Kidney (tissue), 14 donors: ENCODE data around the gene NPEPL1. TPM values are rescaled to one million over a fixed set of nuclear protein-coding genes. Genes with fewer than 3 reads are reported as not detected.

Experiments
- DNase-seq, 5 donors: peaks; one replicate each; pipeline ENCODE4 v3.0.0-alpha.2; 2013 to 2020
- FAIRE-seq: peaks from 2 replicates; lab custom pipeline; 2012; peaks lifted over from hg19 to GRCh38; lab: Jason Lieb, UNC
- H3K27ac ChIP-seq, 2 donors: one replicate each; pipeline ENCODE4 v1.7.0; 2013; ENCODE audit warnings: low read depth in 2 of 2, low read length in 2 of 2, inconsistent platforms in 1 of 2
- H3K27me3 ChIP-seq: one replicate; pipeline ENCODE4 v1.7.1; 2013; ENCODE audit warnings: low read length, inconsistent platforms; ENCODE audit not compliant: control insufficient read depth, insufficient read depth
- H3K36me3 ChIP-seq, 3 donors: one replicate each; pipeline versions ENCODE4 v1.7.0 to v1.7.1; 2013; ENCODE audit warnings: low read length in 3 of 3, control low read depth in 1 of 3, inconsistent platforms in 1 of 3; ENCODE audit not compliant: insufficient read depth in 3 of 3, control insufficient read depth in 2 of 3
- H3K4me1 ChIP-seq, 3 donors: one replicate each; pipeline versions ENCODE4 v1.7.0 to v1.7.1; 2013; ENCODE audit warnings: low read length in 3 of 3, inconsistent platforms in 1 of 3, low read depth in 1 of 3; ENCODE audit not compliant: control insufficient read depth in 2 of 3, insufficient read depth in 2 of 3
- H3K4me3 ChIP-seq, 3 donors: one replicate each; pipeline versions ENCODE4 v1.7.0 to v1.8.1; 2013; ENCODE audit warnings: low read length in 3 of 3, control low read depth in 1 of 3, inconsistent platforms in 1 of 3
- H3K9ac ChIP-seq, 3 donors: one replicate each; pipeline versions ENCODE4 v1.7.0 to v1.7.1; 2013; ENCODE audit warnings: low read length in 3 of 3, control low read depth in 1 of 3, inconsistent platforms in 1 of 3
- H3K9me3 ChIP-seq, 3 donors: one replicate each; pipeline versions ENCODE4 v1.7.0 to v1.7.1; 2013; ENCODE audit warnings: low read length in 3 of 3, control low read depth in 1 of 3, inconsistent platforms in 1 of 3; ENCODE audit not compliant: control insufficient read depth in 2 of 3, insufficient read depth in 1 of 3
- intact Hi-C: fragments of 100-400 bp; cut with DNase I; formaldehyde crosslinking; loops from one replicate; pipeline ENCODE4 v1.11.1; 2022
- polyA plus RNA-seq: library from polyadenylated mRNA; stranded (reverse); fragments of 350-450 nt; fragmentation: Illumina TruSeq; extraction: RNeasy Lipid Tissue Mini Kit (QIAGEN cat#74804); gene quantifications from one replicate; pipeline ENCODE4 v1.2.3, GENCODE V29; 2014; ENCODE audit warnings: low read depth, low replicate concordance; ENCODE audit not compliant: insufficient read depth
- total RNA-seq: library from RNA; stranded (reverse); fragmentation: NEBNext Ultra II Directional; extraction: Animal tissue kit (Norgen Biotek cat#: 25700); gene quantifications from one replicate; pipeline ENCODE4 v1.2.1, GENCODE V29; 2021
- TF ChIP-seq, protein P1 (sequence below): IDR thresholded peaks from 3 replicates; pipeline ENCODE4 v1.5.1; 2012; ENCODE audit warnings: mild to moderate bottlenecking, moderate library complexity, borderline replicate concordance; ENCODE audit not compliant: insufficient read depth; ENCODE audit errors: extremely low read depth
- donor health status: control.
- donor health status: control.
- donor health status: control.
- donor health status: control.
- donor health status: control.
- donor health status: DM: yes; HTN: yes; CAD: no.
- donor health status: Normal renal cell carcinoma (clear cell type).

NPEPL1 gene
- total and polyA plus RNA-seq, 2 donors from 2014 or later = 39.7 to 60.2 TPM

- H3K4me3 ChIP-seq = no peak overlapping the region
Observed at GRCh38 chr20:58711266-58712051, 18.9 kb downstream of the NPEPL1 start.

DNA sequence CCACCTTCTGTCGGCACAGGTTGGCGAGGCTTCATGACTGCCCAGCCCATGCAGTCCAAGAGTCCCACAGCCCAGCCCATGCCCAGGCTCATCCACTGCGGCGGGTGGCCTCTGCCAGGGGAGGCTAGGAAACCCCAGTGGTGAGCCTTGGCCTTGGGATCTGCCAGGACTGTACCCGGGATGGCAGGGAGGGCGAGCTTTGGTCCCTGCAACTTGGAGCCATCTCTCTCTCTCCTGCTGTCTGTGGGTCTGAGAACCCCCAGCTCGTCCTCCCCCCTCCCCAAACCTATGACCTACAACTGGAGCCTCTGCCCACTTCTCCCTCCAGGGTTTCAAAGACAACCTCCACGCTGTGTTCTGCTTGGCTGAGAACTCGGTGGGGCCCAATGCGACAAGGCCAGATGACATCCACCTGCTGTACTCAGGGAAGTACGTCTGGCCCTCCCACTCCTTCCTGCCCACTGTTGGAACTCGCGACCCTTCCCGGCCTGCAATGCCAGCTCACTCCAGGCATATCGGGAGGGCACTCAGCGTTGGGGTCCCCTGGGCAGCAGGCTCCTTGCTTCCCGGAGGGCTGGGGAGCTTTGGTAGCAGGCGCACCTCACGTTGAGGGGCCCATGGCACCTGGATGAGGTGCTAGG, 19.7 kb downstream of the NPEPL1 start:
- FAIRE-seq (no peak), DNase-seq (peak; percentile 58 to 73 (median 65))
- no peaks in the 10 kb centered on the region for H3K9me3 ChIP-seq
- H3K4me3 ChIP-seq = no peak overlapping the region
- no peak overlapping the region for H3K27ac ChIP-seq
- H3K9ac ChIP-seq = no peak overlapping the region
- no peaks in the 10 kb centered on the region for H3K27me3 ChIP-seq
- H3K4me1 ChIP-seq = peaks cover 0 to 2% (median 0%) of the 10 kb centered on the region in 3 donors
- intact Hi-C loops = no loop called here
- peaks cover 0 to 3% (median 0%) of the 10 kb centered on the region in 3 donors for H3K36me3 ChIP-seq
- TF ChIP-seq, protein P1, sequence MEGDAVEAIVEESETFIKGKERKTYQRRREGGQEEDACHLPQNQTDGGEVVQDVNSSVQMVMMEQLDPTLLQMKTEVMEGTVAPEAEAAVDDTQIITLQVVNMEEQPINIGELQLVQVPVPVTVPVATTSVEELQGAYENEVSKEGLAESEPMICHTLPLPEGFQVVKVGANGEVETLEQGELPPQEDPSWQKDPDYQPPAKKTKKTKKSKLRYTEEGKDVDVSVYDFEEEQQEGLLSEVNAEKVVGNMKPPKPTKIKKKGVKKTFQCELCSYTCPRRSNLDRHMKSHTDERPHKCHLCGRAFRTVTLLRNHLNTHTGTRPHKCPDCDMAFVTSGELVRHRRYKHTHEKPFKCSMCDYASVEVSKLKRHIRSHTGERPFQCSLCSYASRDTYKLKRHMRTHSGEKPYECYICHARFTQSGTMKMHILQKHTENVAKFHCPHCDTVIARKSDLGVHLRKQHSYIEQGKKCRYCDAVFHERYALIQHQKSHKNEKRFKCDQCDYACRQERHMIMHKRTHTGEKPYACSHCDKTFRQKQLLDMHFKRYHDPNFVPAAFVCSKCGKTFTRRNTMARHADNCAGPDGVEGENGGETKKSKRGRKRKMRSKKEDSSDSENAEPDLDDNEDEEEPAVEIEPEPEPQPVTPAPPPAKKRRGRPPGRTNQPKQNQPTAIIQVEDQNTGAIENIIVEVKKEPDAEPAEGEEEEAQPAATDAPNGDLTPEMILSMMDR = no peak

More at GRCh38 chr20:58711266-58712051, 18.9 kb downstream of the NPEPL1 start:
- TF ChIP-seq, protein P1 = no peak
- H3K36me3 ChIP-seq = peaks cover 0 to 3% (median 0%) of the 10 kb centered on the region in 3 donors
- no peak overlapping the region for H3K27ac ChIP-seq
- H3K9me3 ChIP-seq = no peaks in the 10 kb centered on the region
- no peak for FAIRE-seq
- intact Hi-C loops = no loop called here
- H3K27me3 ChIP-seq = no peaks in the 10 kb centered on the region
- H3K9ac ChIP-seq = no peak overlapping the region
- H3K4me1 ChIP-seq = no peaks in the 10 kb centered on the region
- peak in 3 of 5 donors; percentile 8 to 55 (median 38) for DNase-seq

- TF ChIP-seq, protein P1 = no peak
- DNase-seq (peak in 3 of 5 donors; percentile 8 to 56 (median 37)), FAIRE-seq (no peak)
- Histone ChIP-seq H3K9ac (no peak overlapping the region), H3K27me3 (no peaks in the 10 kb centered on the region), H3K9me3 (no peaks in the 10 kb centered on the region), H3K4me1 (peaks cover 0 to 2% (median 0%) of the 10 kb centered on the region in 3 donors), H3K4me3 (no peak overlapping the region), H3K27ac (no peak overlapping the region), H3K36me3 (peaks cover 0 to 3% (median 0%) of the 10 kb centered on the region in 3 donors)
- intact Hi-C loops = no loop called here
Observed at GRCh38 chr20:58712806-58713731, 20.5 kb downstream of the NPEPL1 start.
